ENCODE results near the gene CWC27.

DNA sequence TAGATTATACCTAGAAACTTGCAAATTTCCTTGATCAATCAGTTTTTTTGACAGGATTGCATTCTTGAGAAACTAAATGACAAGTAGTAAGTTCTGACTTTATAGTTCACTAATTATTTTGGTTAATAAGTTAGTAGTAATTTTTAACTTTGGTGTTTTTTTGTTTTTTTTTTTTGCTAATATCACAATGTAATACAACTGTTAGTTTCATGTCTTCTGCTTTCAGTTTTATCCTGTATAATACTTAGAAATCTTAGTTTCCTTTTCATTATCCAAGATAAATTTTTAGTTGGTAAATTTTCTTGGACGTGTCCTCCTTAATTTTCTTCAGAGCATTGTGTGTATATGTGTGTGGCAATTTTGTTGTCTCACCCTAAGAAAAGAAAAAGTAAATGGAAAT, 57.8 kb downstream of the CWC27 start:
- TF ChIP-seq POLR2AphosphoS5 (IDR thresholded peaks at IDR 0.05) = no peak
- TF ChIP-seq, protein P1, sequence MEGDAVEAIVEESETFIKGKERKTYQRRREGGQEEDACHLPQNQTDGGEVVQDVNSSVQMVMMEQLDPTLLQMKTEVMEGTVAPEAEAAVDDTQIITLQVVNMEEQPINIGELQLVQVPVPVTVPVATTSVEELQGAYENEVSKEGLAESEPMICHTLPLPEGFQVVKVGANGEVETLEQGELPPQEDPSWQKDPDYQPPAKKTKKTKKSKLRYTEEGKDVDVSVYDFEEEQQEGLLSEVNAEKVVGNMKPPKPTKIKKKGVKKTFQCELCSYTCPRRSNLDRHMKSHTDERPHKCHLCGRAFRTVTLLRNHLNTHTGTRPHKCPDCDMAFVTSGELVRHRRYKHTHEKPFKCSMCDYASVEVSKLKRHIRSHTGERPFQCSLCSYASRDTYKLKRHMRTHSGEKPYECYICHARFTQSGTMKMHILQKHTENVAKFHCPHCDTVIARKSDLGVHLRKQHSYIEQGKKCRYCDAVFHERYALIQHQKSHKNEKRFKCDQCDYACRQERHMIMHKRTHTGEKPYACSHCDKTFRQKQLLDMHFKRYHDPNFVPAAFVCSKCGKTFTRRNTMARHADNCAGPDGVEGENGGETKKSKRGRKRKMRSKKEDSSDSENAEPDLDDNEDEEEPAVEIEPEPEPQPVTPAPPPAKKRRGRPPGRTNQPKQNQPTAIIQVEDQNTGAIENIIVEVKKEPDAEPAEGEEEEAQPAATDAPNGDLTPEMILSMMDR (IDR thresholded peaks at IDR 0.05) = no peak
